H1 (cell line): ENCODE data around the gene PALD1. TPM values are rescaled to one million over a fixed set of nuclear protein-coding genes. Genes with fewer than 3 reads are reported as not detected.

Experiments used
- BCL11A ChIP-seq, 2 experiments: IDR thresholded peaks; one replicate each; pipeline ENCODE4 v1.6.1; 2011; ENCODE audit warnings: low read depth in 2 of 2, low read length in 2 of 2, mild to moderate bottlenecking in 2 of 2
- CBX5 ChIP-seq: fragments of 300-800, 300-1000 bp; sonication (generic); IDR thresholded peaks from 2 replicates; pipeline ENCODE4 v1.7.1; 2016; ENCODE audit warnings: antibody characterized with exemption, low read length, low read depth
- EP300 ChIP-seq, 2 experiments: IDR thresholded peaks; 1 replicate in 1 of 2; 2 replicates in 1 of 2; pipeline ENCODE4 v1.6.1; 2011 to 2012; ENCODE audit warnings: low read depth in 2 of 2, low read length in 2 of 2, mild to moderate bottlenecking in 2 of 2, borderline replicate concordance in 1 of 2, inconsistent platforms in 1 of 2, moderate library complexity in 1 of 2
- RBBP5 ChIP-seq: IDR thresholded peaks from 2 replicates; pipeline ENCODE4 v1.7.1; 2012; ENCODE audit warnings: low read depth, mild to moderate bottlenecking, inconsistent platforms, low read length, moderate library complexity, borderline replicate concordance
- SIN3A ChIP-seq, 2 experiments: IDR thresholded peaks in 1 of 2; conservative IDR thresholded peaks in 1 of 2; 2 replicates each; pipeline ENCODE4 v1.6.1; 2011 to 2012; ENCODE audit warnings: low read length in 2 of 2, improper control_type of control experiment in 1 of 2, low read depth in 1 of 2, mild to moderate bottlenecking in 1 of 2
- TBP ChIP-seq: IDR thresholded peaks from 2 replicates; pipeline ENCODE4 v1.6.1; 2011; ENCODE audit warnings: low read depth, low read length, improper control_type of control experiment
- polyA plus RNA-seq, 7 experiments: library from polyadenylated mRNA; depleted of rRNA in 3 of 7; stranded (reverse) in 5 of 7; unstranded in 2 of 7; fragments of >200 nt in 5 of 7; fragments of 200-250 nt in 2 of 7; gene quantifications; 1 replicate in 5 of 7; 2 replicates in 1 of 7; 4 replicates in 1 of 7; pipeline versions ENCODE4 v1.2.1 to v1.2.3, GENCODE V29; 2011 to 2013; ENCODE audit warnings: missing spikeins in 2 of 7, mixed read lengths in 2 of 7
- total RNA-seq: library from RNA; stranded (reverse); fragmentation: NEBNext Ultra II Directional; extraction: Animal tissue kit (Norgen Biotek cat#: 25700); gene quantifications from 2 replicates; pipeline ENCODE4 v1.2.1, GENCODE V29; 2021

PALD1 gene
- total and polyA plus RNA-seq, 2 of the 8 experiments (the other 6 are each of a cell fraction or from before 2014, with no cell fraction given) = 13.3 to 32.8 TPM

- TF ChIP-seq SIN3A (conservative IDR thresholded peaks at IDR 0.05 in 1 of 2, IDR thresholded peaks at IDR 0.05 in 1 of 2; ENCODE audit: low read depth in 1 of 2, low read length in 2 of 2) = no peak
- no peak for TF ChIP-seq CBX5
- no peak for TF ChIP-seq TBP
- TF ChIP-seq BCL11A (IDR thresholded peaks at IDR 0.05; ENCODE audit: low read depth in 2 of 2, low read length in 2 of 2) = no peak
- TF ChIP-seq EP300 (IDR thresholded peaks at IDR 0.05; ENCODE audit: borderline replicate concordance in 1 of 2, low read depth in 2 of 2, low read length in 2 of 2) = no peak
- TF ChIP-seq RBBP5 = no peak
Measured at GRCh38 chr10:70552586-70552985, 74.0 kb downstream of the PALD1 start (continued).
